ENCODE data around the gene MYO5C. TPM values are rescaled to one million over a fixed set of nuclear protein-coding genes. Genes with fewer than 3 reads are reported as not detected.
A peak's percentile ranks its signal among the peaks of the same experiment; 100 is the strongest.
"Not testable (repeated sequence)": the region's sequence is repeated elsewhere in the genome, so short reads cannot be mapped to it uniquely, and the experiment has no call there.

The MYO5C gene
- polyA plus RNA-seq, 1 donor, result 8.5 TPM

DNA sequence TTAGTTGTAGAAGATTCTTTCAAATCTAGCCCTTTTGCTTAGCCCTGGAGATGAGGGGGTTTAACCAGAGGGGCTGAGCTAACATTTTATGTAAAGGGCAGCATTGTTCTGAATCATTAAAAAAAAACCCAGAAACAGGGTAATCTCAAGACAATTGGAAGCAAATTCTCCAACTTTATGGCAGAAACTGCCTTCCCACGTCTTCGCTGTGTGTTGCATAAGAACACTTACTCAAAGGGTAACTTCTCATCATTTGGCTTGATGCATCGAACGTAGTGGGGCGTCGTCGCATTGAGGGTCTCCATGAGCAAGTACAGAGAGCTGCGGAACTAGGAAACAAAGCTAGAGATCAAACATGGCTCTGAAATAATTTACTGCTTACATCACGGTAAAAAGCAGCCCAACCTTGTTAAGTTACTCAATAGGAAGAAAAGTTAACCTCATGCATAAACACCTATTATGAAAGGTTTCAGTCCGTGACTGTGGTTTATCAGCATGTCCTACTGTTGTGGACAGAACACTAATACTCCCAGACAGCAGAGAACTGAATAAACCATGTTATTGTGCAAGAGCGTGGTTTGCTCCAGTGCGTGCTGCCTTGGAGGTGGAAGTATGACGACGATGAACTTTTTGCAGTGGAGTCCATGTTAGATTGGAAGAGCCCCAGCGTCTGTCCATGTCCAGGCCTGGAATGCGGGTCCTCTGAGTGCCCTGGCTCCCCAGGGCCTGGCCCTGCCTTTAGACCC, 48.7 kb downstream of the MYO5C start:
- DNase-seq (ENCODE audit: low read depth), result no peak

GRCh38 chr15:52243697-52244555, 51.7 kb downstream of the MYO5C start:
- no peak for DNase-seq (ENCODE audit: low read depth)

DNA sequence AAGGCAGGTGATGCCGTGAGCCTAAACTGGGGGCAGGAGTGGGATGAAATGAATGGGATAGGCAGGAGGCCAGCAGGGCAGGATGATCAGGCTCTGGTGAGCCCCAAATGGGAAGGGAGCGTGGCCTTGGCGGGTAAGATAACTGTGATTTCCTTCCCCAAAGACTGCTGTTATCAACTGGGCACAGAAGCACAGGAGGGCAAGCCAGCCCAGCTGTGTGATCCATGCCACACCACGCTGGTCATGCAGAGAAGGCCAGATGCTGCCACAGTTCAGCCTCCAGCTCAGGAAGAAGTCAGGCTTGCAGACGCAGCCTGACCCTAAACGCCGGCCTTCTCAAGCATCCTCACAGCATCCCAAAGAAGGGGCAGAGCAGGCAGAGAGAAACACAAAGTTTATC, 52.3 kb downstream of the MYO5C start:
- no peak for DNase-seq (ENCODE audit: low read depth)

DNA sequence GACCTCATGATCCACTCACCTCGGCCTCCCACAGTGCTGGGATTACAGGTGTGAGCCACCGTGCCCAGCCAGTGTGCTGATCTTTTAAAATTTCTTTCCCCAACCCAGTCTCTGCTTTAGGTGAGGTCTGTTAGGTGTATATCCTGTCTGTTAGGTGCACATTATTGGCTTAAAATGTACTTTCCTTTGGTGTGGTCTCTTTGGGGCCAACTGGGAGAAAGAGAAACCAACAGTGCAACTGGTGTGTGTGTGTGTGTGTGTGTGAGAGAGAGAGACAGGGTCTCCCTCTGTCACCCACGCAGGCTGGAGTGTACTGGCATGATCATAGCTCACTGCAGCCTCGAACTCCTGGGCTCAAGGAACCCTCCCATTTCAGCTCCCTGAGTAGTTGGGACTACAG, 54.1 kb downstream of the MYO5C start:
- no peak for DNase-seq (ENCODE audit: low read depth)

- no peak for DNase-seq (ENCODE audit: low read depth)
Observed at GRCh38 chr15:52240166-52240565, 55.4 kb downstream of the MYO5C start.

GRCh38 chr15:52238989-52239525, 56.5 kb downstream of the MYO5C start:
- DNase-seq (ENCODE audit: low read depth), result not testable (repeated sequence)

- no peak for DNase-seq (ENCODE audit: low read depth)
Observed at GRCh38 chr15:52238149-52238548, 57.5 kb downstream of the MYO5C start.

DNA sequence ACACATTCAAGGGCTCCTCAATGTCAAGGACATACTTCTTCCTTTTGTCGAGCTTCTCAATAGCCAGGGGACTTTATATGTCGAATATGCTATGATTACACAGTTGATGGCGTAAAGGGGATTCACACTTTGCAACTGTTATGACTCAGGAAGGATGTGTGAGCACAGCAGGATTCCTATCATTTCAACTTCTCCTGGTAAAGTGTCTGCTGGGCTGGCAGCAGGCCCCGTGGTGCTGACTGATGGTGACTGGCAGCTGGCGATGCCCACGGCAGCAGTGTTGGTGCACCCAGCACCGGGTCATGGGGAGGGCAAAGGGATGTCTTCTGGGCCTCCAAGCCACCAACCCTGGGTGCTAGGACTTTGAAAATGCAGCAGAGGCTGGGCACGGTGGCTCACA, 59.6 kb downstream of the MYO5C start:
- DNase-seq (ENCODE audit: low read depth), result no peak

GRCh38 chr15:52234596-52235541, 60.7 kb downstream of the MYO5C start:
- no peak for DNase-seq (ENCODE audit: low read depth)

DNA sequence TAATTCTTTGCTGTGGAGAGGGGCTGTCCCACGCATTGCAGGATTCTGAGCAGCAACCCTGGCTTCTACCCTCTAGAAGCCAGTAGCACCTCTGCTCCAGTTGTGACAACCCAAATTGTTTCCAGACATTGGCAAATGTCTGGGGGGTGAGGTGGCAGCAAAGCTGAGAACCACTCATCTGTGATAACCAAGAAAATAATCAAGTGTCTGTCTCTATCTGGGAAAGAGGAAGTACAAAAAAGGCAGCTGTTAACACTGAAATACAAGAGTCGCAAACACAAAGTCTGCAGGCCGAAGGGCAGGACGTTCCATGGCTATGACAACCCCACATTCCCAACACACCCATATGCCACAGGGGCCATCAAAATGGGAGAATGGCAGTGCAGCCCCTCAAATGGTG, 62.2 kb downstream of the MYO5C start:
- DNase-seq (ENCODE audit: low read depth), result no peak

GRCh38 chr15:52232327-52232726, 63.3 kb downstream of the MYO5C start:
- DNase-seq (ENCODE audit: low read depth), result no peak

- no peak for DNase-seq (ENCODE audit: low read depth)
Observed at GRCh38 chr15:52230073-52230472, 65.5 kb downstream of the MYO5C start.

DNA sequence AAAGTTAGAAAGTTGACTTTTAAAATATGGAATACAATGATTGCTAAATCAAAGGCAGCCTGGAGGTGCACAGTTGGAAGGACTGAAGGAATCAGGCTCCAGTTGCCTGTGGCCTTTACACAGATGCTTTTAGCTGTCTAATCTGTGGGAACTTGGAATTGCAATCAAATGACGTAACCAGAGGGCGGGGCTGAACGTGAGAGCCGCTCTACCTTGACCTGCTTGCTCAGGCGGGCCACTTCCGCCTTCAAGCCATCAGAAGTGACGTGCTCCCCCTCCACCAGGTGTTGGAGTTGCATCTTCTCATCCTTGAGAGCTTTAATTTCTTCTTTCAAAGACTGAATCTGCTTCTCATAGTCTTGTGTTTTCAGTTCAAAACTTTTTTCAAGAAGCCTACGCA, 66.7 kb downstream of the MYO5C start:
- DNase-seq (ENCODE audit: low read depth), result no peak

DNA sequence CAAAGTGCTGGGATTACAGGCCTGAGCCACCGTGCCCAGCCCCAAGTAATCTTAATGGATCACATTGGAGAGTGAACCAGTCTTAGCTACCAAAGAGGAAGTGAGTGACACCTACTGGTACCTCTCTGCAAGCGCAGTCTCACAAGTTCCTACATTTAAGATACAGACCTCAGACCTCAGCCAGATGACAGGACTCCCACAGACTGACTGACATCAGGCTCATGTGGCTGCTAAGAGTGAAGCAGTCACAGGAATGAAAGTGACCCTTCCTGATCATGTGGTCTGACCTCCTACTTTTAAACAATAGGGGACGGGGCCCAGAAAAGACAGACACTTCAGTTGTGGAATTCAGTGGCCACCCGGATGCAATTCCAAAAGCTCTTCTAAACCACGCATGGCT, 68.1 kb downstream of the MYO5C start:
- peak; percentile 69 for DNase-seq (ENCODE audit: low read depth)

DNA sequence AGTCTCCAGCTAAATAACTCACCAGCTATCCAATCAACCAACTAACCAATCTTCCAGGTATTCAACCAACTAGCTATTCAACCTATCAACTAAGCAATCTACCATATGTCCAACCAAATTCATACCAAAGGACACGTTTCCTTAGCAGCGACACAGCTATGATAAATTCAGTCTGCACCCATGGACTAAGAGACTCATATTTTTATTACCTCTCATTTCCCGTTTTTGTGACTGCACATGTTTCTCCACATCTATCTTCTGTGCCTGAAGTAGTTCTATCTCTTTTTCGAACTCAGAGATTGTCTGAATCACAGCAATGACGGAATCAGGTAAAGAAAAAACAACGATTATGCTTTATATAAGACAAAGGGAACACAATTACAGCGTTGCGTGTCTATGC, 70.4 kb downstream of the MYO5C start:
- DNase-seq (ENCODE audit: low read depth), result no peak

GRCh38 chr15:52224211-52224610, 71.4 kb downstream of the MYO5C start:
- no peak for DNase-seq (ENCODE audit: low read depth)

DNA sequence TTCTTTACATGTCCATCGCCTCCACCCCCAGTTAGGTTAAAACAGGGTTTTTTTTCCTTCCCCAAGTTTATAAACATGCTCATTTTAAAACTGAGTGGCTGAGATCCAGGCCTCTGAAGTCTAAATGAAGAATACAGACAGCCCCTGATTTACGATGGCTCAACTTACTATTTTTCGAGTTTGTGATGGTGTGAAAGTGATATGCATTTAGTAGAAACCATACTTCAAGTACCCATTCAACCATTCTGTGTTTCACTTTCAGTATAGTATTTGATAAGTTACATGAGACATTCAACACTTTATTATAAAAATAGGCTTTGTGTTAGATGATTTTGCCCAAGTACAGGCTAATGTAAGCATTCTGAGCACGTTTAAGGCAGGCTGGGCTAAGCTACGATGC, 73.9 kb downstream of the MYO5C start:
- no peak for DNase-seq (ENCODE audit: low read depth)

DNA sequence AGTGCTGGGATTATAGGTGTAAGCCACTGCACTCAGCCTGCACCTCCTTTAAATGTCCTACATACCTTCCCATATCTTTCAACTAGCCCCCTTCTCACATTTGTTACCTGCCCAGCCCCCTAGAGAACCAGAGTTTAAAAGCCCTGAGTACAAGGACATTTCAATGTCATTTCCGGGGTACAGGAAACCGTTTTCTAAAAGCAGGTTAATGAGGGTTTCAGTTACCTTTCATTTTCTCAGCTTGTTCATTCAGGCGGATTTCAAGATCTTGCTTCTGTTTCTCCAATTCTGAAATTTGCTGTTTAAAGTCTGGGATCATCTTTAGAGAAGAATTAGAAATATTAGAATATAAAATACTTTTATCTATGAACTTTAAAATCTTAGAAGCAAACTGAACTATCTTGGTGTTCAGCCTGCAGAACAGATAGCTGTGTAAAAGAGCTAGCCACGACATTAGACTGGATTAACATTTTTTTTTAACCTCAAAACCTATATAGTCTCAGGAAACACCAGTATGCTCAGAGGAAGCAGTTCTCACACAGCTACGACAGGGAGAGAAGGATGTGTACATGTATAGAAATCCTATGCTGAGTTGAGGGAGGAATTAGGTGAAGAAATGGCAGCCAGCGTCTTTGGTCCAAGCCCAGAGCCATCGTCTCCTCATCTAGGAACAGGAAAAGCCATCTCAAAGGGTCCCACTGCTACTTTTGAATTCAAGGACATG, 74.5 kb downstream of the MYO5C start:
- no peak for DNase-seq (ENCODE audit: low read depth)

- no peak for DNase-seq (ENCODE audit: low read depth)
Observed at GRCh38 chr15:52220251-52220650, 75.4 kb downstream of the MYO5C start.

DNA sequence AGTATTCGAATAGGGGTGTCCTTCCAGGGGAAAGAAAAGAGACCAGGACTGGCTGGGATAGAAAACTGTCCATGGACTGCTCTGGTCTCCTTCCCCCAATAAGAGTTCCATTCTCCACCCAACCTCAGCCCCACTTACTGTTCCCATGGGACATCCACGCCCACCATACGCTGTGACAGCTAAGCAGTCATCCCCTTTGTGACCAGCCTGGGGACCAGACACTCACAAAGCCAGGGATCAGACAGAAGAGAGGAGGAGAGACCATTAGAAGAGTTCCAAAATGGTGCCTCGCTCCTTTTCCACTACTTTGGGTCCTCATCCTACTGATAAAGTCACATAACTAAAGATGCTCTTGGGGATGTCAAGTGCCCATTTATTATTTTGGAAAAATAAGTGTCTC, 76.8 kb downstream of the MYO5C start:
- DNase-seq (ENCODE audit: low read depth), result no peak

DNA sequence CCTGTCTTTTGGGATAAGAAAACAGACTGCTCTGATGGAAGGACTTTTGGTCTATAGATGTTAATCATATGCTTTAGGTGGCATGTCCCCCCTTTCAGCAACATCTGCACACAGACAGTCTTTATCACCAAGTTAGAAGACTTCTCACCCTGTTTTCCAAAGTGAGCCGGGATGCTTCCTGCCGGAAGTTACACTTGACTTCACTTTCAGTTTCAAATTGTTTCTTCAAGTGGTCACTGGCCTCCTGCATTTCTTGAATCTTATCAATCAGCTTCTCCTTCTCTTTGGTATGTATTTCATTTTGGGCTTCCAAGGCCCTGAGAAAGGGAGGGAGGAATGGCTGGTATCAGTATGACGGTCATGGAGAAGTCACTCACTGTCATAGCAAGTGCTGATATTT, 77.2 kb downstream of the MYO5C start:
- no peak for DNase-seq (ENCODE audit: low read depth)
